Measurements from ENCODE around the gene PTPRJ.
A peak's percentile ranks its signal among the peaks of the same experiment; 100 is the strongest.

Gene PTPRJ

DNA sequence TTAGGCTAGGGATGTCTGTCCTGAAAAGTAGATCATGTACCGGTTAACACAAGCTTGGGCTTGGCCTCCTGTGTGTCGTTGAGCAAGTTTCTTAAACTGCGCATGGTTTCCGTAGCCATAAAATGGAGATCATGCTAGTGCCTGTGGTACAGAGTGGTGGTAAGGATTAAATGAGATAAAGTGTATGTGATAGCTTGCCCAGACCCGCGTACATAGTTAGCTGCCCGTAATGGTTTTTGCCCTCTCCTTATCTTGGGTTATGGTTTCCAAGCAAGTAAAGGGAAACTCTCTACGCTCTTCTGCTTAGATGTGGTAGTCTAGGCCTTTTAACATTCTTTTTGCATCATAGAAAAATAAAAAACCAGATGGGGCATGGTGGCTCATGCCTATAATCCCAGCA lies 11.0 kb upstream of the PTPRJ start:
- no peak for DNase-seq

DNA sequence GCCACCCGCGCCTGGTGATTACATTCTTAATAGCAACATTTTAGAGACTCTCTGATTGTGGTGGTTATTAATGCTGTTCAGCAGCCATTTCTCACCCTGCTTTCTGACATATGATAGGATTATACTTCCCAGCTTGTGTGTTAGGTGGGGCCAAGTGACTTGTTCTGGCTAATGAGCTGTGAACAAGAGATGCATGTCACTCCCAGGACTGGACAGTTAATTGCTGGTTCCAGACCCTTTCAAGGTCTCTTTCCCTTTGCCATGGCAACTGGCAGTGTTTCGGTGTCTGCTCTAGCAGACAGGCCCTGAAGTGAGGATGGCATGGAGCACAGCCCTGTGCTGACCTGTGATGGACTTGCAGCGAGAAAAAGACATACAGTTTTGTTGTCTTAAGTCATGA lies 8.9 kb upstream of the PTPRJ start:
- no peak for DNase-seq

DNA sequence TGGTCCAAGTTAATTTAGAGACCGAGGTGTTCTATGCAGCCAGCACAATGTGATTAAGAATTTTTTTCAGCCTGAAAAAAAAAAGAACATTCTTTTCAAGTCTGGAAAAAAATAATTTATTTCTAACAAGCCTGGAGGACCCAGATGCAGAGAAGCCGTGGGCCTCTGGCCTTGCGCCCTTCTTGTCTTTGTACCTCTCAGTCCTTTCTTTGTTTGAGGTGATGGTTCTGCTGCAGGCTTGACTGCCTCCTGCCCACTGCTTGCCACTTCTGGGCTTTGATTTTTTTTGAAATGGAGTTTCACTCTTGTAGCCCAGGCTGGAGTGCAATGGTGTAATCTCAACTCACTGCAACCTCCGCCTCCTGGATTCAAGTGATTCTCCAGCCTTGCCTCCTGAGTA lies 7.2 kb upstream of the PTPRJ start:
- no peak for DNase-seq

DNA sequence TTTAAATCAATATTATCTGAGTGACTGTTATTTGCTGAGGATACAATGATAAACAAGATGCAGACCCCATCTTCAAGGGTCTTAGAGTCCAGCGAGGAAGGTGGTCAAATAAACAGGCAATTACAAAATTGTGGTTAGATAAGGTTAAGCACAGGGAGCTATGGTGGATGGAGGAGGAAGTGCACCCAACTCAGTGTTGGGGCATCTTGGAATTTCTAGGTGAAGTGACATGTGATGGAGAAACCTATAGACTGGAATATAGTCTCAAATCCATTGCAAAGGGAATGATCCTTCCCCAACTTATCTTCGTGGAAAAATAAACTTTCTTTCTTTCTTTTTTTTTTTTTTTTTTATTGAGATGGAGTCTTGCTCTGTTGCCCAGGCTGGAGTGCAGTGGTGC lies 3.4 kb upstream of the PTPRJ start:
- no peak for DNase-seq

DNA sequence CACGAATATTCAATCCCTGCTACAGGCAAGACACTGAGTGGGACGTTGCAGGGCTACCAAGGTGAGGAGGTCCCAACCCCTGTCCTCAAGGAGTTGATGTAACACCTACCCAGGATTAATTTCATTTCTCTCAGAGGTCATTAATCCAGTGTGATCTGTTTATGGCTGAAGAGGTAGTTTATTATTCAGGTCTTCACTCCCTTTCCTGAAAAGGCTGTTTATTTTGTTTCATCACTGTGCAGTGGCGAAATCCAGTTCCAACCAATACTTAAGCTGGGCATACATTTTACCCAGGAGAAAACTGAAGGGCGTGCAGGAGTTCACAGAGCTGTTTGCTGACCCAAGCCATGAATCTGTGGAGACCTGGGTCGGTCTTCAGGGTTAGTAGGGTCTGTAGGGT lies 2.7 kb upstream of the PTPRJ start:
- DNase-seq = no peak

DNA sequence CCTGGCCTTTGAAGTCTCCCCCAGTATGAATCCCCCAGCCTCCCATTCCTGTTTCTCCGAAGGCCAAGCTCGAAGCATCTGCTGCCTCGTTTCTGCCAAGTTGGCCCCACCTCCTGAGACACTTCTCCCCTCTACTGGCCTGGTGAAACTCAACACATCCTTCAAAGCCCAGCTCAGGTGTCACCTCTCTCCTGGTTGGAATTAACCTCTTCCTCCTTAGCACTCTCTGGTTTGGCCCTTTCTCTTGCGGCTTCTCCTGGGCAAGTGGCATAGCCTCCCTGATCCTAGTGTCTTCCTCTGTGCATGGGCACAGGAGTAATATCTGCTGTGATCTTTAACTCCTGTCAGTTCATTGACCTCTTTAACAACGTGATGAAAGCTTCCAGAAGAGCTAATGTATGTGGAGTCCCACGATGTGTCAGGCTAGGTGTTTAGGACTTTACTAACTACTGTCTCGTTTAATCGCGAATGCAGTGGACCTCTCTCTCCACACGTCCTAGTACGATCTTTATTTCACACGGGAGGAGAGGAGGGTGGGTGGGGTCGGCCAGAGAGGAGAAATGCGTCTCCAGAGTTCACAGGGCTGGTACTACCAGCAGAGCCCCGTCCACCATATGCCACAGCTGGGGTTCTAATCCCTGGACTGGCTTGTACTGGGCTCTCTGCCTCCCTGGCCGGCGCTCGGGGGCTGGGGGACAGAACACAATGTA lies 826 bp upstream of the PTPRJ start:
- no peak for DNase-seq

DNA sequence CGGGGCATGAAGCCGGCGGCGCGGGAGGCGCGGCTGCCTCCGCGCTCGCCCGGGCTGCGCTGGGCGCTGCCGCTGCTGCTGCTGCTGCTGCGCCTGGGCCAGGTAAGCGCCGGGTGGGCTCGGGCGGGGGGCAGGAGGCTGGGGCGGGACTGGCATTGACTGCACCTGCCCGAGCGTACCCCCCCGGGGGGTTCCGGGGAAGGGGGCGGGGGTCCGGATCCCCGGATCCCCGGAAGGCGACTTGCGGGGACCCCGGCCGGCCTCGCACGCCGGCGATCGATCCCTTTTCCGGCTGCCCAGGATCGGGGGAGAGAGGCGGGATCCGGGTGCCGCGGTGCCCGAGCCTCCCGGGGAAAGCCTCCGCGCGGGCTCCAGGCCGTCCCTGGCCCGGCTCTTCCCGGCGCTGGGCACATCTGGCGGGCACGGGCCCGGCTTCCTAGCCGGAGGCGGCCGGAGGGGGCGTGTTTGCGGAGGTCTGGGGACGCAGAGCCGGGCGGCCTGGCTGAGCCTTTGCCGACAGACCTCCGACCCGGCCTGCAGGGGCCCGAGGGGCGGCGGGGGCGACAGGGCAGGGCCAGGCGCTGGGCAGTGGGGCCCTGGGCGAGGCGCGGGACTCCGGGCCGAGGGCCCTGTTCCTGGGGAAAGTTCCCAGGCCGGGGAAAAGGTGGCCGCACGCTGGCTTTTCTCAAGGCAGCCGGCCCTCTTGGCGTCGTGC lies 705 bp downstream of the PTPRJ start:
- DNase-seq = no peak

DNA sequence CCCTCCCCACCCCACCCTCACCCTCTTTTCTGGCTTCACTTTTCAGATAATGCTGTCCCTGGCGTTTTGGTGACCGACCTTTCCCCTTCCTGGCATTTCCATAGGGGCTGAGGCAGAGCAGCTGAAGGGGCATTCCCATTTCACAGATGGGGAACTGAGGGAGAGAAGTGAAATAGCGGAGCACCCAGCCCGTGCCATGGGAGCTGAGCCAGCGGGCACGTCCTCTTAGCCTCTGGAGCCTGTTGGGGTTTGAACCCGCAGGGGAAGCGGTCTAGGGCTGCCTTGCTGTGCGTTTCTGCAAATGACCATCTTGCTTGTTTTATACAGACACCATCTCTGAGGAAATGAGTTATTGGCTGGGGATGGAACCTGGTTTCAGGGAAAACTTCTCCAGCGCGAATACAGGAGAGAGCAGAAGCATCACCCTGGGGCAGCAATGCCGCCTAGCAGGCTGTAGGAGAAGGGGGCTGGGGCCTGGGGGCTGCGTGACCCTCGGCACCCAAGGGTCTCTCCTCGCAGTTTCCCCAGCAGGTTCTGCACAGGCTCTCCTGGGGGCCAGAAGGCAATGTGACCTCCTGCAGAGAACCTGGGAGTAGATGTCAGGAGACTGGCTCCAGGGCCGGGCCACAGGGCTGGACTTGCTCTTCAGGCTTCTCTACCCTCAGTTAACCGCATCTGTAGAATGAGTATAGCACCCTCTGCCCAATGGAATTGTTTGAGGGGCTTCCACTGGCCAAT lies 1.5 kb downstream of the PTPRJ start:
- no peak for DNase-seq

DNA sequence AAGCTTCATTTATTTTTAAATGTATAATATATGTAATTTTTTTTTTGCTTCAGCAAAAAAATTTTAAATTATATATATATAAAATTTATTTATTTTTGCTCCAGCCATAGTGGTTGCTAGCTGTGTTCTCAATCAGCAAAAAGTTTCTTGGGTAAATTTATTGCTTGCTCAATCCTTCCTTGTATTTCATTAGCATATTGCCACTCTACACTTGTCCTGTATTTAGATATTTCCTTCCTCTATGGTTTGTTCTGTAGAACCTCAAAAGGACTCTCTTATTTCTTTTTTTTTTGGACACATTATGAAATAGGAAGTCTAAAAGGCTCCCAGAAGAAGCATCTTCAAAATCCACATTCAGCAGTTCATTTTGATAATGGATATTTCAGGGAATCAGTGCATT lies 2.3 kb downstream of the PTPRJ start:
- DNase-seq = no peak

DNA sequence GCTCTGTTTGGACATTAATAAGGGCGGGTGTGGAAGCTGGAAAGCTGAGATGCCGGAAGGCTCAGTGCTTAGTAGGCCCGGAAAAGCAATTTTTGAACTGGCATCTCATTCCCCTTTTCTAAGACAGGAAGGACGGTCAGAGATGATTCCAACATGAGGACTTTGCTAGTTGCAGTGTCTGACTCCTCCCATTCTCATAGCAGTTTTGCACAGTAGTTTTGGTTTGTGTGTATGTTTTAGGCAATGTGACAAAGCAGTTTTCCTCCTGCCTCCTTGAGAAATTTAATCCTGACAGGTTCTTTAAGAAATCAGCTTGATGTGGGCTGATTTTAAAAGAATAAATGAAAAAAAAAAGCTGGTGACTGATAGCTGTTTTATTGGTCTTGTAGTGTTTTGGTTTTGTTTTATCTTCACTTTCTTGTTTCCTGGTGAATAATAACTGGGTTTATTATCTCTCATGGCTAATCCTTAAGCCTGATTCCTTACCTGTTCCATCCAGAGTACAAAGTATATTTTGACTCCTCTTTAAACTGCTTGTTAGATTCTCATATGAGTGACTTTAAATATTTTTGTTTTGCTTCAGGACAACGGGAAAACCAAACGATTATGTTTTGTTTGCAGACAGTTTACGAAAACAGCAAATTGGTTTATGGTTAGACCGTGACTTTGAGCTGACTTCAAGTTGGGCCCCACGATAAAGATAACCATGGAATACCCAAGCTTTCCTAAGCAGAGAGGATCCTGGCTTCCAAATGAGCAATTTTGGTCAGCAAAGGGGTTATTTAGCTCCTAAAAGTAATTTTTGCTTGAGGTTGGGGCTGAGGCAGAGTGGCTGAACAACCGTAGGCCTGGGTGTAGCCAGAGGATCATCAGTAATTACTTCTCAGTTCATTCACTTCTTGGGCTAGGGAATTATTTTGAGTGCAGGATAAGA lies 3.4 kb downstream of the PTPRJ start:
- no peak for DNase-seq

DNA sequence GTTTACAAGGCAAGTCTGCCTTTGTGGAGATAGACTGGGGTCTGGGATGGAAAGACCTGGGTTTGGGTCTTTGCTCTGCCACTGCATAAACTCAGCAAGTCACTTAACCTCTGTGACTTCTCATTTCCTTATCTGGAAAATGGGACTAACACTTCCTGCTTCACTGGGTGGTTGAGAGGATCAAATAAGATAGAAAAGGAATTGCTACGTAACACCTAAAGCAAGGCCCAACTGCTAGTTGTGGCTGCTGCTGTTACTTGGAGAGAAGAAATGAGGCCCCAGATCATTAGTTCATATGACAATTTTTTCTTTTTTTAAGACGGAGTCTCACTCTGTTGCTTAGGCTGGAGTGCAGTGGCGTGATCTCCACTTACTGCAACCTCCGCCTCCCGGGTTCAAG lies 5.9 kb downstream of the PTPRJ start:
- DNase-seq = no peak

DNA sequence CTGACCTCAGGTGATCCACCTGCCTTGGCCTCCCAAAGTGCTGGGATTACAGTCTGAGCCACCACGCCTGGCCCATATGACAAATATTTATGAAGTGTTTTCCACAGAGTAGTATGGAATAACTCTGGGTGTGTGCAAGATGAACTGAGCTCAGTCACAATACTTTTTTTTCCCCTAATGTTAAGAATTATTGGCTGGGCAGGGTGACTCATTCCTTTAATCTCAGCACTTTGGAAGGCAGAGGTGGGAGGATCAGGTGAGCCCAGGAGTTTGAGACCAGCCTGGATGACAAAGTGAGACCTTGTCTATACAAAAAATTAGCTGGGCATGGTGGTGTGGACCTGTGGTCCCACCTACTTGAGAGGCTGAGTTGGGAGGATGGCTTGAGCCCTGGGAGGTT lies 6.4 kb downstream of the PTPRJ start:
- DNase-seq = no peak

DNA sequence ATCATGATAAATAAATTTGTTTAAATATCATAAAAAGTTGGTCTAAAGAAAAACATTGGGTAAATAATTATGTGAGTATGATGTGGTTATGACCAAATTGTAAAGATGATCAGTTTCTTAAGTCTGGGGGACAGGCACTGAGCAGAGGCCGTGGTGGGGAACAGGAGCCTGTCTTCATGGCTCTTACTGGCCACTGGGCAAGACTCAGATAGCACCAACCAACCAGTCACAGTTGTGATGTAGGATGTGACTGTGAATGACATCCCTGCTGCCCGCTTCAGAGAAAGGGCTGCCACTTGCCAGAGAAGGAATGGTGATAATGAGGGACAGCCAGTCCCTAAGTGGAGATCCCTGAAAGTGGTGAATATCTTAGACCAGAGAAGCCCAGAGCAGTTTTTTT lies 7.0 kb downstream of the PTPRJ start:
- DNase-seq = no peak

DNA sequence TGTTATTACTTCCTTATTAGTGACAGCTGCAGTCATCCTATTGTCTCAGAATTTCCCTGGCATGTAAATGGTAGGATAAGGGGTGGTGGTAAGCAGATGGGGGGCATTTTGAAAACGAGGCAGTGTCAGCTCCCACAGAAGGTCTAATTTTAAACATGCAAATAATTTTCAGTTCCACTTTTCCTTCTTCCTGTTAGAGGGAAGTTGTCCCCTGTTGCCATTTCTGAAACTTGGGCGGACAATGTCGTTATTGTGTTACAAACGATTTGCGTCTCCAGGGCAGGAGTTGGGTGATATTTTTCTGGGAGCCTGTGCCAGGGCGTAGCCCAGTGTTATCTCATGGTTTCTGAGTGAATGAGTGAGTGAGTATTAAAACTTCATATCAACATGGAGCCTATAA lies 7.4 kb downstream of the PTPRJ start:
- no peak for DNase-seq

DNA sequence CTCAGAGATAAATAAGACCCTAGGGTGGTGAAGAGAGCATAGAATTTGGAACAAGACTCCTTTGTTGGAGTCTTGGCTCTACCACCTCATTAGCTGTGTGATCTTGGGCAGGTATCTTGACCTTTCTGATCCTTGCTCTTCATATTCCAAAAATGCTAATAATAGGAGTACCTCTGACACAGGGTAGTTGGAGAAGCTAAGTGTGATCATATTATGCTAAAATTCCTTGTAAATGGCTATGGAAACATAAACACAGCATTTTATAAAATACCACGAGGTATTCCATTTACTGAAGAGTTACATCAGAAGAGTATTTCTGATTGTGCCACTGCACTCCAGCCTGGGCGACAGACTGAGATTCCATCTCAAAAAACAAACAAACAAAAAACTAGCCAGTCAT lies 9.4 kb downstream of the PTPRJ start:
- DNase-seq = no peak

DNA sequence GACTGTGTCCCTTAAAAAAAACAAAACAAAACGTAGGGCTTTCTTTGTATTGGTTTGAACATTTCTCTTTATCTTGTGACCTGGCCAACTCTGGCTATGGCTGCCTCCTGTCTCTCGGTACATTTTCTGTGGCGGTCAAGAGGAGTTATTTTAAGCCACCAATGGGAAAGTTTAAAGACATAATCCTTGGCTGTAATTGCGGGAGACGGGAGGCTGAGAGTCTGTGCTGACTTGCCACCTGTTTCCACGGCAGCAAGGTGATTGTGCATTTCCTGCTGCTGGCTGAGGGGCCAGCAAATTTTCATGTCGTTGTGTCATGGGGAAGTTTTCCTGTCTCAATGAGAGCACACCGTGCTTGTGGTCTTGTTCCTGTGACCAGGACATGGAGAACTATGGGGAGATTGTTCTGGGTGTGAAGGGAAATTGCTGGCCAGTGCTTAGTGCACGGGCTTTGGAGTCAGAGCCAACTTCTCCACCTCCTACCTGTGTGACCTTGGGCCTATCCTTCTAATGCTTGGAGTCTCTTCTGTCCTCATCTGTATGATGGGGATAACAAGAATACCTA lies 11.0 kb downstream of the PTPRJ start:
- peak; percentile 43 for DNase-seq

DNA sequence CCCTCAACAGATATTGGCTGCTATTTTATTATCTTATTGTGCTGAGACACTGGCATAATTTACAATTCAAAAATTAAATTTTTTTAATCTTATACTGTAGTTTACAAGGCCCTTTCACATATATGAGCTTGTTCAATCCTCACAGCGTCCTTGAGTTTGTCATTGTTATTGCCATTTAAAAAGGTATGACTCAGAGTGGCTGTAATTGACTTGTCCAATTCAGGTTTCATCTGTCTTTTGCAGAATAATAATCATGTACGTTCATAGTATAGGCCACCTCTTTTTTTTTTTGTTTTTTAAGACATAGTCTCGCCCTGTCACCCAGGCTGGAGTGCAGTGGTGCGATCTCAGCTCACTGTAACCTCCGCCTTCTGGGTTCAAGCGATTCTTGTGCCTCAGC lies 11.5 kb downstream of the PTPRJ start:
- no peak for DNase-seq

DNA sequence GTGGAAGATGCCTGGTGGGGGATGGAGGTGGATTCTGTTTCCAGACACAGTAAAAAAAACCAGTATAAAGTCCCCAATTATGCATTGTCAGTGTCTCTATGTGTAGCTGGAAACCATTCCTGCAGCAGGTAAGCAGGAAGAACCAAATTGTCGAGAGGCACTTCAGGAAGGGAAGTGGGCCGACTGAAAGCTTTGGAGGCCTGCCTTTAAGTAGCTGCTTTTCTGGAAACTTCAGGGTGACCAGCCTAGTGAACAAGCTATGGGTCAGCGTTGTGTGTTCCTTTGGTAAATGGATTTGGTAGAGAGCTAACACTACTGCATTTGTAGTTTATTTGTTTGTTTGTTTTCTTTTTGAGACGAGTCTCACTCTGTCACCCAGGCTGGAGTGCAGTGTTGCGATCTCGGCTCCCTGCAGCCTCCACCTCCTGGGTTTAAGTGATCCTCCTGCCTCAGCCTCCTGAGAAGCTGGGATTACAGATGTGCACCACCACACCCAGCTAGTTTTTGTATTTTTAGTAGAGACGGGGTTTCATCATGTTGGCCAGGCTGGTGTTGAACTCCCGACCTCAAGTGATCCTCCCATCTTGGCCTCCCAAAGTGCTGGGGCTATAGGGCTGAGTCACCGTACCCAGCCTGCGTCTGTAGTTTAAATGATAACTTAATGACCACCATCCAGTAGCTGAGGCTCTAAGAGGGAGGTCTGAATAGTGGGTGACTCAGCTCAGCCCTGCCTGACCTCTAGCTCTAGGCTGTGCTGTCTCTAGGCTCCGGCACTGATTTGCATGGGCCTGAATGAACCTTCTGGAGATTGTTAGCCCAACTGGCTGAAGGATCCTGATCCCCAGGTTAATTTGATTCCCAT lies 12.8 kb downstream of the PTPRJ start:
- no peak for DNase-seq

DNA sequence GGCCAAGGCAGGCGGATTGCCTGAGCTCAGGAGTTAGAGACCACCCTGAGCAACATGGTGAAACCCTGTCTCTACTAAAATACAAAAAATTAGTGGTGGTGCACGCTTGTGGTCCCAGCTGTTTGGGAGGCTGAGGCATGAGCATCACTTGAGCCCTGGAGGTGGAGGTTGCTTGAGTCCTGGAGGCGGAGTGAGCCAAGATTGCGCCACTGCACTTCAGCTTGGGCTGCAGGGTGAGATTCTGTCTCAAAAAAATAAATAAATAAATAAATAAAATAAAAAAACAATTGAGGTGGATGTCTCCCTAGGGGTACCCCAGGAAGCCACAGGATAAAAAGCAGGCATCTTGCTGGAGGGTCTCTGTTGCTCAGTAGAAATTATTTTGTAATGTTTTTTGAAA lies 14.1 kb downstream of the PTPRJ start:
- no peak for DNase-seq

DNA sequence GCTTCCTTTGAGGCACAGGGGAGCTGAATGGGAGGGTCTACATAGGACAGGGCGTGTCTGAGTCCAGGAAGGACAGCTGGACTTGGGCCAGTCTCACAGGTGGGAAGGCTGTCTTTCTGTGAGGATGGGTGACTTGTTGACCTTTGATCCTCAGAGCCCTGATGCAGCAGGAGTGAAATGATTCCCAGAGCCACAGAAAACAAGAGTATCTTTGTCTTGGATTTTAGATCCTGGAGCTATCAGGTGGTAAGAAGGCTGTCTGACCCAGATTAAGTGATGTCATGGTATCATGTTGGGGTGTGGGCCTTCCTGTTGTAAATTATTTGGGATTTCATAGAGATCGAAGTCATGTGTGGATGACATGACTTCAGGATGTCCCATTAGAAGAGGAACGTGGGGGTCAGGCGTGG lies 15.0 kb downstream of the PTPRJ start:
- no peak for DNase-seq
